Right kidney (tissue), 9 donors: Measurements from ENCODE around the gene KCNK15.
"Not testable (repeated sequence)": the region's sequence is repeated elsewhere in the genome, so short reads cannot be mapped to it uniquely, and the experiment has no call there.

Source experiments
- DNase-seq: peaks from one replicate; pipeline ENCODE4 v3.0.0-alpha.2; 2016
- long read RNA-seq, 8 donors: transcript quantifications; one replicate each; lab custom pipeline, GENCODE V29; 2026

The KCNK15 gene
- long read RNA-seq, donor 1, result 0 reads
- long read RNA-seq, donor 2, result 0 reads
- long read RNA-seq, donor 3, result 0 reads
- long read RNA-seq, donor 4, result 0 reads
- long read RNA-seq, donor 5, result 0 reads
- long read RNA-seq, donor 6, result 0 reads
- long read RNA-seq, donor 7, result 0 reads
- long read RNA-seq, donor 8, result 0 reads

GRCh38 chr20:44745598-44746366 lies at the start of gene KCNK15:
Gene KCNK15, plus strand, starts transcription at chr20:44745865. Its CDS starts 46 bp downstream, at chr20:44745911.
- peak; percentile 67 for DNase-seq

- no peak for DNase-seq
These were observed 49.4 kb upstream of the KCNK15 start for GRCh38 chr20:44696315-44696714.

DNA sequence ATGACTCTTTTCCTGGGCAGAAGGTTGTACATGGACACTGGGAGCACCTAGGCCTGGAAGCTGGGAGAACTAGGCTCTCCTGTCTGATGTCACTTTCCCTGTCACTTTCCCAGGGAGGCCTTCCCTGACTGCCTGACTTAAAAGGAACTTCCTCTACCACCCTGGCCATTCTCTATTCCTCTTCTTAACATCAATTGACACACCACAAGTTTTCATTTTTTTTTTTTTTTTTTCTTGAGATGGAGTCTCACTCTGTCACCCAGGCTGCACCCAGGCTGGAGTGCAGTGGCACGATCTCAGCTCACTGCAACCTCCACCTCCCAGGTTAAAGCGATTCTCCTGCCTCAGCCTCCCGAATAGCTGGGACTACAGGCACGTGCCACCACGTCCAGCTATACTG lies 48.6 kb upstream of the KCNK15 start:
- not testable (repeated sequence) for DNase-seq

DNA sequence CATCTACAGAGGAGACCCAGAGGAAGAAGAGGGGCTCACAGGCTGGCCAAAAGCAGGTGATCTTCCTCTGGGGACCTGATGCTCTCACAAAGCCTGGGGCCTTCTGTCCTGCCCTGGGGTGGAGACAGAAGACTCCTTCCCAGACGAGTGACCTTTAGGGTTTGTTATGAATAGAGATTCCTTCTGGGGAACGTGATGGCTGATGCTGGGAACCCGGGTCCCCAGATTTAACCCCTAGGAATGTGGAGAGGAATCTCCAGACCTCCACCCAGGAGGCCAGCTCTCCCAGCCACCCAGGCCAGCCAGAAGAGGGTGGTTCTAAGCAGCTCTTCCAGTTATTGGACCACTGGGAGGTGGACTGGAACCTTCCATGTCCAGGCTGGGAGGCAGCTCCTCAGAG lies 47.3 kb upstream of the KCNK15 start:
- no peak for DNase-seq

- DNase-seq, result no peak
These were observed 45.4 kb upstream of the KCNK15 start for GRCh38 chr20:44700306-44700705.

- no peak for DNase-seq
These were observed 44.4 kb upstream of the KCNK15 start for GRCh38 chr20:44701118-44701857.

DNA sequence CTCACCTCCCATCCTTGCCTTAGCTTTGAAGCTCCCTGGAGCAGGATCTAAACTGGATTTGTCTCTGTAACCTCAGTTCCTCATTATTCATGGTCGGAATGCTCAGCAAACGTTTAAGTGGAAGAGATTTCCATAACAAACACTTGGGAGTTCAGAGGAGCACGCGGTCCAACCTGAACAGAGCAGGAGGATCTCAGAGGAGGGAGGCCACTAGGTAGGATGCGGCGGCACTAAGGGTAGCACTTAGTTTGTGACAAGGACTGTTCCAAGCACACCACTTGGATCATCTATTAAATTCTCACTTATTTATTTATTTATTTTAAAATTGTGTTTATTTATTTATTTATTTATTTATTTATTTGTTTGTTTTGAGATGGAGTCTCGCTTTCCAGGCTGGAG lies 43.8 kb upstream of the KCNK15 start:
- DNase-seq, result no peak

- DNase-seq, result no peak
These were observed 42.9 kb upstream of the KCNK15 start for GRCh38 chr20:44702776-44703175.

DNA sequence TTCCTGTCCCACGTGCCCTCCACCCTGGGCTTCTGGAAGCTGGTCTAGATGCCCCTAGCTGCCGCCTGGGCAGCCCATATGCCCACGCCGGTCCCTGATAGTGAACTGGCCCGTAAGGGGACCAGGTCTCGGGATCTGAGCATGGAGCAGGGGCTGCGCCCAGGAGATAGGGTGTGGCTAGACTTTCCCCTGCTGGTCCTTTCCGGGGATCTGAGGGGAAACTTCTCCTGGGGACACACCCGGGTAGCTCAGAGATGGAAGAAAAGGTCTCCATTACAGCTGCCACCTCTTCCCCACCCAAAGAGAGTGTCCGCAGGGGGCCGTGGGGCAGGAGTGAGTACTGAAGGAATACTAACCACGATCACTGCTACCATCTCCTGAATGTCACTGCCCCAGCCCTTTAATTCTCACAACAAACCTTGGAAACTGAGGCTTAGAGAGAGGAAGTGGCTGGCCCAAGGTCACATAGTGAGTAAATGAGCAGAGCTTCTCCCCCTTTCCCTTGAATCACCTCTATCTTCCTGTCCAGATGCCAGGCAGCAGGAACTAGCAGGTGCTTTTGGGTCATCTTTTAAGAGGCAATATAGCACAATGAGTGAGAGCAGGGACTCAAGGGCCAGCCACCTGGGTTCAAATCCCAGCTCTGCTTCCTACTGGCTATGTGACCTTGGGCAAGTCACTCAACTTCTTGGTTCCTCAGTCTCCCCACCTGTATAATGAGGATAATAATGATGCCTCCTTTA lies 42.3 kb upstream of the KCNK15 start:
- no peak for DNase-seq

DNA sequence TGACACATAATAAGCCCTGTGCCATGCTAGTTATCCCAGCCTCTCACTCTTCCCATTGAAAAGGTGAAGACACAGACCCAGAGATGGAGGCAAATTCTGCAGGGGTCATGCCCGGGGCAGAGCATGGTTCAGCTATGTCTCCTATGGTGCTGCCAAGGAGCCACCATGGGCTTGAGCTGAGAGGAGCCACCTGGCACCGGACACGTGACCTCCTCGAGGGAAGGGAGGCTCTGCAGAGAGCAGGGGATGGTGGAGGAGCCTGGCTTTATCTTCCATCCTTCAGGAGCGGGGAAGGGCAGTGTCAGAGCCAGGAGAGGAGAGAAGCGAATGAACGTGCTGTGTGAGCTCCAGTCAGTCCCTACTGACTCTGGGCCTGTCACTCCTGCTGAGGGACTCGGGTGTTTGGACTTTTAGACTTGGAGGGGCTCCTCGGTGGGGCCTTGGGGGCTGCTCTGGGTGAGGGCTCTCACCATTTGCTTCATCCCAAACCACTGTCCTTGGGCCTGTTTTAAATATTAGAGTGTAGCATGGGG lies 41.6 kb upstream of the KCNK15 start:
- no peak for DNase-seq

DNA sequence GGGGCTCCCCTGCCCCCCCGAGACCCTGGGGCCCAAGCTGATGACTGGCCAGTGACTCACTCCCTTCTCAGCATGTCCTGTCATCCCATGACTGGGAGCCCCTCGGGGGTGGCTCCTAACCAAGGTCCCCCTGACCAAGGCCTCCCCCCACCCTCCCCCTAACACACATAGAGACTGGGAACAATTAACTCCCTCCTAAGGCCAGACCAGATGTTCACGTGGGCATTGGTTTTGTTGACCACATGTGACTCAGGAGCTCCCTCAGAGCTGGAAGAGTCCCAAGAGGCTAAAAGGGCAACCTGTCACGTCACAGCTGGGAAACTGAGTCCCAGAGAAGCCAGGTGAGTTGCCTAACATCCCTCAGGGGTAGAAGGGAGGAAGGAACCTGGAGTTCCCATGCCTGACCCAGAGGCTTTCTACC lies 41.1 kb upstream of the KCNK15 start:
- DNase-seq, result no peak

DNA sequence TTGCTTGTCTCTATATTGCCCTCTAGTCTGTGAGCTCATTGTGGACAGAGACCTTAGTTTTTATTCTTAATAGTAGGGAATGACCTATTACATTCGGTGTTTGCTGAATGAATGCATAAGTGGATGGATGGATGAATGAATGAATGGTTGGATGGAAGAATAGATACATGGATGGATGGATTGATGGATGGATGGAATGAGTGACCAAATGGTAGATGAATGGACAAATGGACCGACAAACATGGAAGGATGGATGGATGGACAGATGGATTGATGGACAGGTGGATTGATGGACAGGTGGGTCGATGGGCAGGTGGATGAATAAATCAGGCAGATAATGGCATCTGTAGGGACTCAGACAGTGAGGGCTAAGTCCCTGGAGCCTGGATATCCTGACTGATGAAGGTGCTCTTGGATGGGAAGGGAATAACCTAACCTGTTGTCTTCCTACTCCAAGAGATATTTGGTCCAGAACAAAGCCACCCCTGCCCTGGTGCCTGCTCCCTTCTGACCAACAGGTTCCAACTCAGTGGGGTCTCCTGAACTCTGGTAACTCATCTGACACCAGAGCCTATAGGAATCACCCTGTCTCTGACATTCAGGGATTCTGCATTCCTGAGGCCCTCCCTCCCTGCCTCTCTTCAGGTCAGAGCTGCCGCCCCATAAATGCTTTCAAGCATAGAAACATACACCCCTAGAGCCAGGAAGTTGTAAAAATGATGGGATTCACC lies 40.1 kb upstream of the KCNK15 start:
- DNase-seq, result no peak

GRCh38 chr20:44706301-44707017 lies 39.2 kb upstream of the KCNK15 start:
- DNase-seq, result no peak

- DNase-seq, result no peak
These were observed 38.6 kb upstream of the KCNK15 start for GRCh38 chr20:44707018-44707579.

DNA sequence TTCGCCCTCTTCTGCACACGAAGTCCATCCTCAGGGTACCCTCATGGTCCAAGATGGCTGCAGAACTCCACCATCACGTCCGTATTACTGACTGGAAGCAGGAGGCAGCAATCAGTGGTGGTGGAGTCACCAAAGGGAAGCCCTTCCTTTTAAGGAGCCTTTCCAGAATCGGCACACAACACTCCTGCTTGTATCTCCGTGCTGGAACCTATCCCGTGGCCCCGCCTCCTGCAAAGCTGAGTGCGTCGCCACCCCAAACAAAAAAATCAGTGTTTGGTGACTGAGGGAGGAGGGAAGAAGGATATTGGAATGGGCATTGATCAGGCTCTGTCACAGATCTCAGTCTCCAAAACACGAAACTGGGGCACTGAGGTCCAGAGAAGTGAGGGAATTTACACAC lies 36.3 kb upstream of the KCNK15 start:
- no peak for DNase-seq

- no peak for DNase-seq
These were observed 35.9 kb upstream of the KCNK15 start for GRCh38 chr20:44709797-44710196.

DNA sequence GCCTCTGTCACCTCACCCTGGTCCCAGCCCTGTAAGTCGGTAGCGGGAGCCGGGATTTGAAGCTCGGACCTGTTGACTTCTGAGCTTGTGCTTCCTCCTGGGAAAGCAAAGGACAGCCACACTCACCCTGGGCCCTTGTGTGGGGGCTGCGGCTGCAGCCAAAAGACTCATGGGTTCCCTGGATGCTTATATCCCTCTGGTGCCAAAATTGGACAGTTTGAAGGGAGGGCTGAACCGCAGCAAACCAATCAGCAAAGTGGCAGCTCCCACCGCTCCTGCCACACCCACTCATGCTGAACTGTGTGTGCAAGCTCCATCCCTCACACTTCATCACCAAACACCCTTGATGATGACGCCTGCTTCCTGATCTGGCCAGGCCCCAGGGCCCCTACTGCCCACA lies 34.4 kb upstream of the KCNK15 start:
- no peak for DNase-seq

DNA sequence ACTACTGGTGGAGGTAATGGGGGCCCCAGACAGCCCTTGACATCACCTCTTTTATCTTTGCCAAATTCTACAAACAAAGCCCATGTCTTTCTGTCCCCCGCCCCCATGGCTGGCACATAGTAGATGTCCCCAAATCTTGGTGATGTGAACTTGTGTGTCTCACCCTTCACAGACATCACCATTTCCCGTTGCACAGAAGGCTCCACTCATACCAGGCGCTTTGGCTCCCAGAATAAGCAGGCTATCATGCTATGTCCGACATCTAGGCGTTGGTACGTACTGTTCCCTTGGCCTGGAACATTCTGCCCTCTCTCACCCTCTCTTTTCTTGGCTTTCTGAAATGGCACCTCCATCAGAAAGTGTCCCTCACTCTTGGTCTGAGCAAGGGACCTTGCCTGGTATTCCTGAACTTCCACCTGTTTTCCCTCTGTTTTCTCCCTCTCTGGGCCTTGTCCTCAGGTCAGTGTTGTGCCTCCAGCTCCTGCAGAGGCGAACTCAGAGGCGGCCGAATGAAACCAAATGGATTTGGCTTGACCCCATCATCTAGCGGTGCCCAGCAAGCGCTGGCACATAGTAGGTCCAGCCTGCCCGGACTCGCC lies 31.5 kb upstream of the KCNK15 start:
- DNase-seq, result no peak

GRCh38 chr20:44714701-44715498 lies 30.8 kb upstream of the KCNK15 start, which contains the start of gene CCN5:
Gene CCN5, plus strand, starts transcription at chr20:44715369. Its CDS starts 22 bp downstream, at chr20:44715391.
- DNase-seq, result no peak
